ENCODE measurements around the gene ABHD17A.

GRCh38 chr19:1852581-1853128 lies 32.6 kb downstream of the ABHD17A start:
- TF ChIP-seq CTCF (conservative IDR thresholded peaks at IDR 0.05; ENCODE audit: low read depth, low read length): no peak
- no peak for TF ChIP-seq EZH2 (IDR thresholded peaks at IDR 0.05; ENCODE audit: low read length, unreplicated experiment)
- TF ChIP-seq EZH2phosphoT487 (IDR thresholded peaks at IDR 0.05; ENCODE audit: borderline replicate concordance, low read length): no peak

All from PC-3 (cell line).